GM18951 (cell line): ENCODE measurements around the gene CDC6.

Source experiments
- POLR2A ChIP-seq: IDR thresholded peaks from 4 replicates; pipeline ENCODE4 v1.6.1; 2011; ENCODE audit warnings: mild to moderate bottlenecking; ENCODE audit not compliant: insufficient read length, insufficient read depth; ENCODE audit errors: extremely low read depth
- in situ Hi-C: fragments of 300-500 bp; cut with MboI; formaldehyde crosslinking; loops from one replicate; pipeline ENCODE4 v1.12.0; 2022; ENCODE audit warnings: low sequenced_read_pairs, mixed read lengths, inconsistent platforms; ENCODE audit not compliant: unreplicated experiment

The CDC6 gene

DNA sequence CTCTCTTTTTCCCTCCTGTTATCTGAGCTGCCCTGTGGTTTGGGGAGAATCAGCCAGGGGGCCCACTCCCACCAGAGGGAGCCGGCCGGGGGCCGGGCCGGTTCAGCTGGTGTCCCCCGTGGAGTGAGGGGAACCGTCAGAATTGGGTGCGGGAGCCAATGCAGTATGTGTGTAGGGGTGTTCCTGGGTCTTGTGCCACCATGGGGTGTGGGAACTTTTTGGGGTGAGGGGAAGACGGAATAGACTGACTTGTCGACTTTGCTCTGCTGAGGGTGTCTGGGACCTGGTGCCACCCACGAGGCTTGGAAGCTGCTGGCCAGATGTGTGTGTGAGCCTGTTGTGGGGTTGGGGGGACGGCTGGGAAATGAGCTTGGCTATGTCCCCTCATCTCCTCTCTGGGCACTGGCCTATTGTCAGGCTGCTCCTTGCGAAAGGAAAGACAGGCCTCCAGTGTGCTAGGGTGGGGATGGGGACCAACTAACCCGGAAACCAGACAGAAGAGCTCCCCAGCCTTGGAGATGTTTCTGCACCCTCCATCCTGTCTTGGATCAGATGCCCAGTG, 31.2 kb downstream of the CDC6 start:
- no peak for TF ChIP-seq POLR2A
- in situ Hi-C loops: no loop called here

DNA sequence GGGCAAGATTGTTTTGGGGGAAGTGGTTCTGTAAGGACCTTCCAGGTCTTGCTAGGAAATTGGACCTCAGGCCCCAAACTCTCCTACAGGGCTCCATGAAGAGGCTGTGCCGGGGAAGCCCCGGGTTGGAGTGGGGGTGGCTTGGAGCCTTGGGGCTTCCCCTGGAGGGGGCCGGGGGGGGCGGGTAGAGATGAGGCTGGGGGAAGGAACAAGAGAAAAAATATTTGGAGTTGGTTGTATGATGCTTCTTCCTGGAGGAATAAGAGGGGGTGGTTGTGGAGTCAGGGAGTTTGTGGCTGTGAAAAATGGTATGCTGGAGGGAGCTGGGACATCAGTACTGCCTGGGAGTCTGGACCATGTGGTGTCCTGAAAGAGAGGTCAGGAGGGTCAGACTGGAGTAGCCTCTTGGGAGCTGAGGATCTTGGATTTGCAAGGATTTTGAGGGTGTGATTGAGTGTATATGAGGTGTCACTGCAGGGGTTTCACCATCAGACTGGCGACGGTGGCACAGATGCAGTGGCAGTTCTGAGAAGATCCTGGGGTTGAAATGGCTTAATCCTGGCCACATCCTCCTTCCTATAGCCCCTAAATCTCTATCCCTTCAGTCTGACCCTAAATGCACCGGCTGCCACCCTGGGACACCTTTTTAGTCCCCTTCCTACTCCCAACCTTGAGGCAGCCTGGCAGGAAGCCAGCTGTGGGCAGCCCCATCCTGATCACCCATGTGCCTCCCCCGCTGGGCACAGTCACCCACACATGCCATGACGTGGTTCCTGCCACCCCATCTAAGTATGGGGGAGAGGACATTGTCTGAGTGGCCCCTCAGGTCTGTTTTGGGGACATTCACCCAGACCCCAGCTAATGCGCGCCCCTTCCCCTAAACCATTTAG, 32.2 kb downstream of the CDC6 start:
- TF ChIP-seq POLR2A: no peak
- in situ Hi-C loops: no loop called here

DNA sequence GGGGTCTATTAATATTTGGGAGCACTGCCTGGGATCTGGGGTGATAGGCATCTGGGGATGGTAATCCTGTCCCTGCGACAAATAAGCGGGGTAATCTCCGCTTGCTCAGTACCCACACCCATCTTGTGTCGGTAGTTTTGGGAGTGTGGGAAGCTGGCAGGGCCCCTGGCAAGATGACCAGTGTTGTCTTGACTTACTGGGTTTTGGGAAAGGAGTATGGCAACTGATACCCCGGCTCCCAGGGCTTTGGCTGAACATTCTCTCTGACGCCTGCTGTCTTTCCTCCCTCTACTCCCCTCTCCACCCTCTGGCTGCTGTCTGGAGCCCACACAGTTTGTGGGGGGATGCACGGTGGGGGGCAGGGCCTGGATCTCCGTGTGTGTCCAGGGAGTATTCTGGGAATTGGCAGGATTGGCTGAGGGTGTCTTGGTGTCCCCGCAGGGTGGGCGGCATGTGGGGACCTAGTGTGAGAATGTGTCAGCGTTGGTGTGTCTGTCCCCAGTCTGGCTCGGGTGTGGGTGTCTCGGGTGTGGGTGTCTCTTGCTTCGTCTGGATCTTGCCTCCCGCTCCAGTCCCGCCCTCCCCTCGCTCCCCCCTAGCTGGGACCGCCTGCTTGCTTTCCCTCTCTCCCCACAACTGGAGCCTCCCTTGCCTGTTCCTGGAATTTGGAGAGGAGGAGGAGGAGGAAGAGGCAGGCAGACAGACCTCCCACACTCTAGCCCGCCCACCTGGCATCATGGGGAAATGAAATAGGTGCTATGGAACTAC, 33.3 kb downstream of the CDC6 start:
- in situ Hi-C loops: no loop called here
- no peak for TF ChIP-seq POLR2A

DNA sequence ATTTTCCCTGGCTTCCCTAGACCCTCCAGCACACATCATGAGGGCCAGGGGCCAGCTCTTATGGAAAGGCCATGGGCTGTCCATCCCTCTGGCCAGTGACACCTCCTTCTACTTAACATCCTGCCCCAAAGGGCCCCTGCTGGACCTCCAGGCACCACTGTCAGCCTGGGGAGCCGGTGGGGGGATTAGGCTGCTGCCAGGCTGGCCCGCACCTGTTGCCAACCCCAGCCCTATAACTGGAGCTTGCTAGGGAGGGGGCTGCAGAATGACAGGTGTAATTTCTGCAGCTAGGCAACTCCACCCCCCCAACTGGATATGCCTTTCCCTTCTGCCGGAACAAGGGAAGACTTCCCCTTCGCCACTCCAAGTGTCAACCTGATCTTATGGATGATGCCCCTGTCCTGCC, 33.8 kb downstream of the CDC6 start:
- no peak for TF ChIP-seq POLR2A
- in situ Hi-C loops: no loop called here

DNA sequence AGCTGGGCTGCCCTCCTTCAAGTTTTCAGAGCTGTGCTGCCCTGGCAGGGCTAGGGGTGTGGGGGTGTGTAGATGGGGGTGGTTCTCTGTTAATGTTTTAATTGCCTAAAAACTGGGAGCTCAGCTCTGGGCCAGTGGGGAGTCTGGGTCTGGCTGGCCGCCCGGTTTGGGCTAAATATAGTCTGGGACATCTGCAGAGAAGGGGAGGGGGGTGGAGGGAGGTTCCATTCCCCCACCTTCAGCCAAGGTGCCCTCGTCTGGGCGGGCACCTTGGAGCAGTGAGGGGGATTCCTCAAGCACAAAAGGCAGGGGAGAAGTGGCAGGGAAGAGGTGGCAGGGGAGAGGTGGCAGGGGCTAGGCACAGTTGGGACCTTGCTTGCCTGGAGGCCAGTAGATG, 34.3 kb downstream of the CDC6 start:
- no peak for TF ChIP-seq POLR2A
- in situ Hi-C loops: no loop called here

DNA sequence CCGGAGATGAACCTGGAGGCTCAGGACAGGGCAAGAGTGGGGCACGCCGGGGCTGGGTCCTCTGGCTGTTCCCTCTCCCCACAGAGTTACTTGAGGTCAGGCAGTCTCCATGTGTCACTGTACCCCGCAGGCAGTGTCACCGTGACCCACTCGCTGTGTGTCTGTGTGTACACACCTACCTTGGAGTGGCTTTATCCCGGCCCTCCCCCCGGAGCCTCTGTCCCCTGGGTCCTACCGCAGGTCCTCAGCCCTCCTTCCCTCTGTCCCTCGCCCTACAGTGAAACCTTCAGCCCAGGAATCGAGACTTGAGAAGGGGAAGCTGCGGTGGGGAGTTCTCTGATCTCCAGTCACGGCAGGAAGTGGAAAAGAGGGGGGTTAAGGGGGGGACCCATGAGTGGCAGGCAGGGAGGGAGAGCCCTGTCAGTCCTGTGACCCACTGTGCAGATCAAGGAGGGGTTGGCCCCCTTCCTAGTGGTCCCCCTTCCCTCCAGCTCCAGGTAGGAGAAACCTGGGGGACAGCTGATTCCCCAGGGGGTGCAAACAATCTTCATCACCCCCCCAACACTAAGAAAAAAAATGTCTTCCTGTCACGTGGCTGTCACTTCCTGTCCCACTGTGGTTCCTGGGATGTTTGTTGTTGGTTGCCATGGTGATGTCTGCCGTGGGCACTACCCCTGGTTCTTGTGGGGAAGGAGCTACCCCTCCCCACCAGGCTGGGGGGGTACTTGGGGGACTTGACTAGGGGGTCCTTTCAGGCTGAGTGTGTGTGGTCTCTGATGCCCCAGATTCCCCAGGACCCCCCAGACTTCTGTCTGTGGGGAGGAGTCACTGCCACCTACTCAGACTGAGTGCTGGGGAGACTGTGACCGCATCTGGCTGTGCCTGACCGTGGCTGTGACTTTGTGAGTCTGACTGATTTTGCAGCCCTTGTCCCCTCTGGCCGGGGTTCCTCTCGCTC, 35.0 kb downstream of the CDC6 start:
- TF ChIP-seq POLR2A: peak; percentile 54
- in situ Hi-C loops: no loop called here

DNA sequence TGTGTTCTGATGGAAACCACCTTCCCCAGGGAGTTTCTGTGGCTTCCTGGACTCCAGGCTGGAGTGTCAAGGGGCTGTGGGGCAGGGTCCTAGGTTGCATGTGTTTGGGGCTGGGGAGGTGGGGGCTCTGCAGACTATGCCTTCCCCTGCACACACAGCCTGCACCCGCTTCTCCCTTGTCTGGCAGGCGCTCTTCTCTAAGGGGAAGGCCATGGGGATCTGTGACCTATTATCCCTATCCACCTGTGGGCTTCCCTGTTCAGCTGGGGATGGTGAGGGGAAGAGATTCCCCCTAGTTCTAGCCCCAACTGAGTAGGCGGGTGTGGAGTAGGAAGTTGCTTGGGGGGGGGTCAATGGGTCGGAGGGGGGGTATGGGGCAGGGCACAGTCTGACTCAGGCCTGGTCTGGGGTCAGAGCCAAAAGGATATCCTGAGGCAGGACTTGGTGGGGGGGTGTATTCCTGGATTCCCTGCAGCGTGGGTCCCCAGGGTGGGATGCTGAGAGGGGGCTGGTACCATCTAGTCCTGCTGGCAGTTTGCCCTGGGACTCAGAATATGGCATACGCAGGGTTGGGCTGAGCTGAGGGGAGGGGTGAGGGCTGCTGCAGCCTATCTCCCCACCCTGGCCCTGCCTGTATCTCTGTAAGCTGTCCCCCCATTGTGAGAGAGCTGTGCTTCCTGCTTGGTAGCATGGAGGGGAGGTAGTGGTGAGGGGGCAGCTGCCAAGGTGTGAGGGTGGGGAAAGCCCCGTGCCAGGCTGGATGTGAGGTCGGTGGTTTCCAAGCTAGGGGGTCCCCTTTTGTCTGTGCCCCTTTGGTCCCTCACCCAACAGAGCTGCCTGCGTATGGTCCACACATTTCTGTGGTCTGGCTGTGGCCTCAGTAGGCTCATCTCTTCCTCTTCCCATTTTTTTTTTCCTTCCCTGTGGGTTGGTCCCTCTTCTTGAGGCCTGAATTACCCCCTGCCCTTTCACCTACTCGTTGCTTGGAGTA, 36.0 kb downstream of the CDC6 start:
- in situ Hi-C loops: no loop called here
- TF ChIP-seq POLR2A: peak; percentile 36

DNA sequence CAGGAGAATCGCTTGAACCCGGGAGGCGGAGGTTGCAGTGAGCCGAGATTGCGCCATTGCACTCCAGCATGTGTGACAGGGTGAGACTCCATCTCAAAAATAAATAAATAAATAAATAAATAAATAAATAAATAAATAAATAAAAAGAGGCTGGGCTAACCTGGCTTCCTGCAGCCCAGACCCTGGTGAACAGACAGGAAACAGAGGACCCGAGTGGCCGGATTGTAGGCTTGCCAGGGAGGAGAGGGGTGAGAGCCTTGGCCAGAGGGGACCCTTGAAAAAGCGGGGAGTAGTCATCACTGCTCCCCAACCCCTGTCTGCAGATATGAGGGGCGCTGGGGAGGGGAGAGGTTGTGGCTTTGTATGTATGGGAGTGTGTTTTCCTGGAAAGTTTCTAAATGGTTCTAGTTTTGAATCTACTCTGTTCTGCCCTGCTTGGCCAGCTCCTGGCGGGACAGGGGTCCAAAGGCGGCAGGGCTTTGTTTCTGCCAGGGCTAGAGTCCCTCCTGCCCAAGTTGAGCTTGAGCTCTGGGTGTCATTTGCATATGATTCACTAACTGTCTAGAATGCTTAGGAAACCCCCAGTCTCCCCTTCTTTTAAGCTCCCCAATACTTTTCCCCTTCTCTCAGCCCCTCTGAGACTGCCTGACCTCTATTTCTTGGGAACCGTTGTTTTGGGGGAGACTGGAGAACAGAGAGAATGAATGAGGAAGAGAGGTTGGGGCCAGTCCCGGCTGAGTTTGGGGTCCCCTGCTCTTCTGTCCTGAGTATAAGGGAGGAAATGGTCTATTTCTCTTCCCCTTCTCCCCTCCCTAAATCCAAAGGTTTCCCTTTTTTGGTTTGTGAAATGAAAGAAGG, 37.7 kb downstream of the CDC6 start:
- in situ Hi-C loops: no loop called here
- peak; percentile 39 for TF ChIP-seq POLR2A

DNA sequence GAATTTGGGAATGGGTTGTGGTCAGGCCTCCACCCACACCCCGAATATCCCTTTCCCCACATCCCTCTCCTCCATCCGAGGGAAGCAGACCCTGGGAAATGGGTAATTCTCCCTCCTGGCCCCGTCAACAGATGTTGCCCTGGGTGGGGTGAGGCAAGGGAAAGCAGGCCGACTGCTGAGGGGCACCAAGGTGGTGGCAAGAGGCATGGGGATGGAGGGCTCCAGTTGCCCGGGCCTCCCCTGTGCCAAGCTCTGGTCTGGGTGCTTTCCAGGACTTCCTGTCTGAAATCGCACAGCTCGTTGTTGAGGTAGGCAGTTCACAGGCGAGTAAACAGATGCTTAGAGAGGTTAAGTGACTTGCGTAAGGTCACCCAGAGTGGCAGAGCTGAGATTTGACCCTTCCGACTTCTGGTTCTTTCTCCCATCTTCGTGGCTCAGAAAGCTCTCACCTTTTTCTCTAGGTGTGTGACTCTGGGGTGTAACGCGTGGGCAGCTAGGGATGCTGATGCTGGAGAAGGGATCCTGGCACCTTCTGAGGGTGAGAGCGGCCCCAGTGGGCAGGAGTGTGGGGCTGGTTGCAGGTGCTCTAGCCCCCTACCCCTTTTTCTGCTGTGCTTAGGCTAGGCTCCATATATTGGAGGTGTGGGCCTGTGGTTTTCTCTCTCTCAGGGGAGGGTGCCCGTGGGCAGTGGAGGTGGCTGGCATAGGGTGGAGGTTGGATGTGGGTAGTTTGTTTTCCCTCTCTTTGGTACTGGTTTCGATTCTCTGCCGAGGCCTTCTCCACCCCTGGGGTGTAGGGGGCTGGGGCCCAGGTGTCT, 38.5 kb downstream of the CDC6 start:
- TF ChIP-seq POLR2A: no peak
- in situ Hi-C loops: no loop called here

DNA sequence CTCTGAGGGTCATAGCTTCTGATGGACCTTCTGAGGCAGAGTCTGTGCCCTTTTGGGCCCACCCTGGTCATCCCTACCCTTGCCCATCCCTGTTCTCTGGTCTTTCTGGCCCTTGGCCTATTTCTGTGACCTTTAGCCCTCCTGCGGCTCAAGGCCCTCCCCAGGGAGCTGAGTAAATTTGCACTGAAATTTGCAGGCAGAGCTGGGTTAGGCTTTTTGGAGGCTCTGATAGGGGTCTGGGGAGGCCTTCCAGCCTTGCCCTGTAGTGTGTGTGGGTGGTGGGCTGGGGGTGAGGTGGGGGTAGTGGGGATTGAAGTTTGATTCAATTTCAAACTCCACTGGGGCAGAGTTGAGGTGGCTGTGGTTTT, 39.1 kb downstream of the CDC6 start:
- in situ Hi-C loops: no loop called here
- TF ChIP-seq POLR2A: no peak
